ACC112 (cell line): Measurements from ENCODE around the gene ZBTB43.
"Not testable (repeated sequence)": the region's sequence is repeated elsewhere in the genome, so short reads cannot be mapped to it uniquely, and the experiment has no call there.

Experiments used
- H2AFZ ChIP-seq: fragments of 200-600 bp; sonication (generic); one replicate; pipeline ENCODE4 v1.6.0; 2017; ENCODE audit warnings: antibody characterized with exemption, low read length; ENCODE audit not compliant: unreplicated experiment
- H3K27ac ChIP-seq: fragments of 200-600 bp; sonication (generic); 2 replicates; pipeline ENCODE4 v1.5.1; 2014; ENCODE audit warnings: low read depth, mild to moderate bottlenecking, antibody characterized with exemption, low read length, moderate library complexity
- H3K27me3 ChIP-seq: fragments of 200-600 bp; sonication (generic); 2 replicates; pipeline ENCODE4 v1.6.1; 2014; ENCODE audit warnings: mild to moderate bottlenecking, antibody characterized with exemption, low read length, moderate library complexity, mixed read lengths; ENCODE audit not compliant: insufficient read depth
- H3K36me3 ChIP-seq: fragments of 200-600 bp; sonication (generic); 2 replicates; pipeline ENCODE4 v1.6.1; 2016; ENCODE audit warnings: mild to moderate bottlenecking, antibody characterized with exemption, low read length, moderate library complexity, mixed read lengths; ENCODE audit not compliant: insufficient read depth
- H3K4me1 ChIP-seq: fragments of 200-600 bp; sonication (generic); one replicate; pipeline ENCODE4 v1.6.1; 2016; ENCODE audit warnings: low read length, mixed read lengths; ENCODE audit not compliant: insufficient read depth, unreplicated experiment, control insufficient read depth
- H3K4me3 ChIP-seq: fragments of 200-600 bp; sonication (generic); 2 replicates; pipeline ENCODE4 v1.5.1; 2014; ENCODE audit warnings: mild to moderate bottlenecking, low read depth, low read length
- H3K79me2 ChIP-seq: fragments of 200-600 bp; sonication (generic); one replicate; pipeline ENCODE4 v1.6.0; 2016; ENCODE audit warnings: low read length; ENCODE audit not compliant: control insufficient read depth, unreplicated experiment, insufficient read depth

The ZBTB43 gene

DNA sequence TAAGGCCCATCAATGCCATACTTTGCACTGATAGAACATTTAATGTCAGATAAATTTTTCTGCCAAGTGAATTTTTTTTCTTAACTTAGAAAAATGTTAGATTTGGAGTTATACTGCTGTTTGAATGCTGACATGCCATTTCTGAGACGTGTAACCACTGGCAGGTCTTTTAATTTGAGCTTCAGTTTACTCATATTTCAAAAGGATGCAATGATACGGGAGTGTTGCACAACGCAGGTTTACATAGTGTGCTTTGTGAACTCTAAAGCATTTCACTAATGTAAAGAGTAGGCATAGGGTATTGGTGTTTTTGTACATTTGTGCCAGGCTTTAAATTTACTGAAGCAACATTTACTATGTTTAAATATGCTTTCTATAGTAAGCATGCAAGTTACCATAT, 4.2 kb downstream of the ZBTB43 start:
- H3K4me1 ChIP-seq, result peaks cover 27% of the 10 kb centered on the region
- no peak overlapping the region for H3K4me3 ChIP-seq
- no peaks in the 10 kb centered on the region for H3K27me3 ChIP-seq
- H3K79me2 ChIP-seq, result peaks cover 74% of the 10 kb centered on the region
- no peak overlapping the region for H3K27ac ChIP-seq
- no peak overlapping the region for H2AFZ ChIP-seq
- H3K36me3 ChIP-seq, result peaks cover 17% of the 10 kb centered on the region

DNA sequence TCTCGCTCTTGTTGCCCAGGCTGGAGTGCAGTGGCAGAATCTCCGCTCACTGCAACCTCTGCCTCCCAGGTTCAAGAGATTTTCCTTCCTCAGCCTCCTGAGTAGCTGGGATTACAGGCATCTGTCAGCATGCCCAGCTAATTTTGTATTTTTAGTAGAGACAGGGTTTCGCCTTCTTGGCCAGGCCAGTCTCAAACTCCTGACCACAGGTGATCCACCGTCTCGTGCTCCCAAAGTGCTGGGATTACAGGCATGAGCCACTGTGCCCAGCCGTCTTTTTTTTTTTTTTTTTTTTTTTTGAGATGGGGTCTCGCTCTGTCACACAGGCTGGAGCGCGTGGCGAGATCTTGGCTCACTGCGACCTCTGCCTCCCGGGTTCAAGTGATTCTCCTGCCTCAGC, 5.4 kb downstream of the ZBTB43 start:
- H3K27me3 ChIP-seq, H3K27ac ChIP-seq, H2AFZ ChIP-seq, H3K4me3 ChIP-seq: not testable (repeated sequence)
- Histone ChIP-seq H3K79me2 (peaks cover 75% of the 10 kb centered on the region), H3K36me3 (peaks cover 20% of the 10 kb centered on the region), H3K4me1 (peaks cover 27% of the 10 kb centered on the region)

DNA sequence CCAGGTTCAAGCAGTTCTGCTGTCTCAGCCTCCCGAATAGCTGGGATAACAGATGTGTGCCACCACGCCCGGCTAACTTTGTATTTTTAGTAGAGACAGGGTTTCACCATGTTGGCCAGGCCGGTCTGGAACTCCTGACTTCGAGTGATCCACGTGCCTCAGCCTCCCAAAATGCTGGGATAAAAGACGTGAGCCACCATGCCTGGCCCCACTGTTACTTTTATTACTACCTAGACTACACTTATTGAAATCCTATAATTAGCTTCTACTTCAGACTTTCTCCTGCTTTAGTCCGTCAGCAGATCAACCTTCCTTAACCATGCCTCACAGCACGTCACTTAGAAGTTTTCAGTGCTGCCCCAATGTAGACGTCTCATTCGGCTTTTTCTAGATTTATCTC, 8.2 kb downstream of the ZBTB43 start:
- Histone ChIP-seq H3K79me2 (peaks cover 70% of the 10 kb centered on the region), H3K27ac (no peak overlapping the region), H3K36me3 (peaks cover 35% of the 10 kb centered on the region), H3K4me3 (no peak overlapping the region), H3K4me1 (peaks cover 11% of the 10 kb centered on the region), H3K27me3 (no peaks in the 10 kb centered on the region), H2AFZ (no peak overlapping the region)

- no peaks in the 10 kb centered on the region for H3K27me3 ChIP-seq
- H2AFZ ChIP-seq, result no peak overlapping the region
- H3K4me1 ChIP-seq, result peaks cover 4% of the 10 kb centered on the region
- peaks cover 69% of the 10 kb centered on the region for H3K79me2 ChIP-seq
- no peak overlapping the region for H3K27ac ChIP-seq
- H3K4me3 ChIP-seq, result no peak overlapping the region
- H3K36me3 ChIP-seq, result peaks cover 45% of the 10 kb centered on the region
Observed at GRCh38 chr9:126814091-126814490, 9.3 kb downstream of the ZBTB43 start.

GRCh38 chr9:126817615-126818014, 12.8 kb downstream of the ZBTB43 start:
- Histone ChIP-seq H3K36me3 (peaks cover 53% of the 10 kb centered on the region), H3K79me2 (peaks cover 64% of the 10 kb centered on the region)
- not testable (repeated sequence) for H2AFZ ChIP-seq, H3K4me3 ChIP-seq, H3K27me3 ChIP-seq, H3K4me1 ChIP-seq, H3K27ac ChIP-seq

DNA sequence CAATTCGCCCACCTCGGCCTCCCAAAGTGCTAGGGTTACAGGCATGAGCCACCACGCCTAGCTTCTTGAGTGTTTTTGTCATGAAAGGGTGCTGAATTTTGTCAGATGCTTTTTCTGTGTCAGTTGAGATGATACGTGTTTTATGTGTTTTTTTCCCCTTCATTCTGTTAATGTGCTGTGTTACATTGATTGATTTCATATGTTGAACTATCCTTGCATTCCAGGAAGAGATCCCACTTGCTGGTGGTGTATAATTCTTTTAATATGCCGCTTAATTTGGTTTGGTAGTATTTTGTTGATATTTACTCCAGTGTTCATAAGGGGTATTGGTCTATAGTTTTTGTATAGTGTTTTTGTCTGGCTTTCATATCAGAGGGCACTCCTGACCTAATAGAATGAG, 13.6 kb downstream of the ZBTB43 start:
- peaks cover 48% of the 10 kb centered on the region for H3K36me3 ChIP-seq
- H3K79me2 ChIP-seq, result peaks cover 56% of the 10 kb centered on the region
- no peaks in the 10 kb centered on the region for H3K27me3 ChIP-seq
- no peak overlapping the region for H3K4me3 ChIP-seq
- no peak overlapping the region for H2AFZ ChIP-seq
- H3K27ac ChIP-seq, result no peak overlapping the region
- H3K4me1 ChIP-seq, result no peaks in the 10 kb centered on the region

- H3K4me3 ChIP-seq, result no peak overlapping the region
- H3K79me2 ChIP-seq, result peaks cover 54% of the 10 kb centered on the region
- no peaks in the 10 kb centered on the region for H3K27me3 ChIP-seq
- H3K4me1 ChIP-seq, result no peaks in the 10 kb centered on the region
- H2AFZ ChIP-seq, result no peak overlapping the region
- H3K36me3 ChIP-seq, result peaks cover 40% of the 10 kb centered on the region
- H3K27ac ChIP-seq, result no peak overlapping the region
Observed at GRCh38 chr9:126819482-126819881, 14.6 kb downstream of the ZBTB43 start.

DNA sequence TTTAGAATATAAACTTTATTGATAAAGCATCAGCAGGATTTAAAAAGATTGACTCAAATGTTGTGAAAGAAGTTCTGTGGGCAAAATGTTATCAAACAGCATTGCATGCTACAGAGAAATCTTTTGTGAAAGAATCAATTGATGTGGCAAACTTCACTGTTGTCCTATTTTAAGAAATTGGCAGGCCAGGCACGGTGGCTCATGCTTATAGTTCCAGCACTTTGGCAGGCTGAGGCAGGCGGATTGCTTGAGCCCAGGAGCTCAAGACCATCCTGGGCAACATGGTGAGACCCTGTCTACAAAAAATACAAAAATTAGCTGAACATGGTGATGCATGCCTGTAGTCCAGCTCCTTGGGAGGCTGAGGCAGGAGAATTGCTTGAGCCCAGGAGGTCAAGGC, 17.4 kb downstream of the ZBTB43 start:
- Histone ChIP-seq H3K36me3 (peaks cover 32% of the 10 kb centered on the region), H2AFZ (no peak overlapping the region), H3K79me2 (peaks cover 48% of the 10 kb centered on the region), H3K4me3 (no peak overlapping the region), H3K4me1 (no peaks in the 10 kb centered on the region), H3K27me3 (no peaks in the 10 kb centered on the region), H3K27ac (no peak overlapping the region)

DNA sequence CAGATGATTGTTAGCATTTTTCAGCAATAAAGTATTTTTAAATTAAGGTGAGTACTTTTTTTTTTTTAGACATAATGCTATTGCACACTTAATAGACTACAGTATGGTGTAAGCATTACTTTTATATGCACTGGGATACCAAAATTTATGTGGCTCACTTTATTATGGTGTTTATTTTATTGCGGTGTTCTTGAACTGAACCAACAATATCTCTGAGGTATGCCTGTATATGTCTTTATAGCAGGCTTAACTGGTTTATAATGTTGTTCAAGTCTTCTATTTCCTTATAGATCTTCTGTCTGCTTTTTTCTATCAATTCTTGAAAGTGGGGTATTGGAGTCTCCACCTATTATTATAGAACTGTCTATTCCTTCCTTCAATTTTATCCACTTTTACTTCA, 18.0 kb downstream of the ZBTB43 start:
- Histone ChIP-seq H3K4me3 (no peak overlapping the region), H3K36me3 (peaks cover 29% of the 10 kb centered on the region), H3K27me3 (no peaks in the 10 kb centered on the region), H3K4me1 (no peaks in the 10 kb centered on the region), H2AFZ (no peak overlapping the region), H3K27ac (no peak overlapping the region), H3K79me2 (peaks cover 47% of the 10 kb centered on the region)

- not testable (repeated sequence) for H2AFZ ChIP-seq, H3K4me1 ChIP-seq, H3K4me3 ChIP-seq, H3K27me3 ChIP-seq, H3K27ac ChIP-seq
- H3K79me2 ChIP-seq, result peaks cover 41% of the 10 kb centered on the region
- peaks cover 17% of the 10 kb centered on the region for H3K36me3 ChIP-seq
Observed at GRCh38 chr9:126824052-126824451, 19.2 kb downstream of the ZBTB43 start.

GRCh38 chr9:126827227-126827626, 22.4 kb downstream of the ZBTB43 start:
- no peak overlapping the region for H3K4me3 ChIP-seq
- peaks cover 39% of the 10 kb centered on the region for H3K79me2 ChIP-seq
- H3K36me3 ChIP-seq, result peaks cover 4% of the 10 kb centered on the region; the same call in 1 of the 2 replicates
- H3K27me3 ChIP-seq, result no peaks in the 10 kb centered on the region
- no peak overlapping the region for H3K27ac ChIP-seq
- no peak overlapping the region for H2AFZ ChIP-seq
- H3K4me1 ChIP-seq, result no peaks in the 10 kb centered on the region
